HUDEP-2 (cell line): ENCODE results near the gene TNFAIP8.

ENCODE experiments used
- DNase-seq, 76 experiments: peaks; one replicate each; lab custom pipeline; 2025; ENCODE audit not compliant: unreplicated experiment in 76 of 76; lab: John Stamatoyannopoulos, UW

TNFAIP8 gene

GRCh38 chr5:119328753-119329602, 26.8 kb upstream of the TNFAIP8 start:
- DNase-seq: no peak

GRCh38 chr5:119329666-119330065, 26.2 kb upstream of the TNFAIP8 start:
- DNase-seq: no peak

DNA sequence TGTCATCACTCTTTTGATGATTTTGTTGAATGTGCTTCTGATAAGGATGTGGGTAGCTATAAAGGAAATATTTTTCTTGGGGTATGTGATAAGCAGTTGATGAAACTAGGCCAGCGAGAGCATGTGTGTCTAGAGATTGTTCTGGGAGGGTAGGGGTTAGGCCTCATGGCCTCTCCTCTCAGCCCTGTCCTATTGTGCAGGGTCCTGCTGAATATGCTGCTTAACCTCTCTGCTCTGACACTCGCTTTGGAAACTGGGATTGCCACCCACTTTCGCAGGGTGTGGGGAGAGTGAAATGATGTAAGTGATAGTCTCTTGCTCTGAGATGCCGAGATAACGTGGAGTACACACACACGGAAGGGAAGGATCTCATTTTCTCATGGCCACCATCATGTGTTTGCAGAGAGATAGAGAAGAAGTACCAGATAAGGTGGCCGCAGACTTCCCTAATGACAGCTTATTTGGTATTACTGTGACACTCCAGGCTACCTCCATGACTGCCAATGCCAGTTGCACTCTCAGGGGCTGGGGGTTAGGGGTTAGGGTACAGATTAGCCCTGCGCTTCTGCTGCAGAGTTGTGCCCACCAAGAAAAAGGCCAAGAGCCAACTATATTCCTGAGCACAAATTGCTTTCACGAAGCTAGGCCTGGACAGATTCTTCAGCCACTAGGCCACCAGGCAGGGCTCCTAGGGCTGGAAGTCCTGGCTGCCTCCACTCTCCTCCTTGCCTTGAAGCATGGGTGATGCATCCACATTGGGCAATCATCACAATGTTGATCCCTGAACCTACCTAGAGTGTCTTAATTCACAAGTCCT, 25.2 kb upstream of the TNFAIP8 start:
- peak in 75 of 76 experiments; percentile 33 to 98 (median 85) for DNase-seq

DNA sequence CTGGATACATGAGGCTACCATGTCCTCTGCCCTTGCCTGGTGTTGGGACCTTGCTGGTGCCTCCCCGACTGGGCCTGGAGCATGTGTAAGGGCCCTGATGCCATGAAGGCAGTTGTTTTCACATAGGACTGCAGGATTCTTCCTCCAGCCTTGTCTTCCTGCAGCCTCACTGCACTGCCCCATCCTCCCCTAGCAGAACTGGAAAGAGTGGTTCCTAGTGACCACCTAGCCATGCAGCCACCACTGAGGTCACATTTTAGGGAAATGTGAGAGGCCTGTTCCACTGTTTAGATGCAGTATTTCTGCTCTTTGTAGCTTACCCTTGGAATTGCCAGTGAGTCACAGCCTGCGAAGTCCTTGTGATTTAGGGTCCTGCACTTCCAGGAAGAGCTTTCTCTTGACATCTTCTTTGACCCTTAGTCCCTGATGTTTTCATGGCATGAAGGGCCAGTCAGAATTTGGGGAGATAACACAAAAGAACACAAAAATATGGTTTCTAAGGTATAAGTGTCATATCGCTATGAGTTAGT, 24.2 kb upstream of the TNFAIP8 start:
- no peak for DNase-seq

DNA sequence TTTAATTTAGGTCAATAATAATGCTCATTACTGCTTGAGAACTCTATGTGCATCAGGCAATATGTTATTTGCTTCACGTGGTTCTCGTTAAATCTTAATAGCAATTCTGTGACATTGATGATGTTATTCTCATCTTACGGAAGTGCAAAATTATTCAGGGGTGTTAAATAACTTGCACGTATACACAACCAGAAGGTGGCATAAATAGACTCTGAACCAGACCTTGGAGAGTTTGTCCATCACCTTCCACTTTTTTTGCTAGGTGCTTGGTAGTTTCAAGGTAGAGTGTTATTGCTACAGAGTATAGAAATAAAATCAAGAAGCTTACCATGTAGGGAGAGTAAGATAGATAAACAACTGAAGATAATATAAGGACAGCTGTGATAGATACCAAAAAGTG, 23.6 kb upstream of the TNFAIP8 start:
- no peak for DNase-seq

- no peak for DNase-seq
Measured at GRCh38 chr5:119332978-119333401, 22.8 kb upstream of the TNFAIP8 start.

GRCh38 chr5:119333421-119333851, 22.4 kb upstream of the TNFAIP8 start:
- DNase-seq: no peak

DNA sequence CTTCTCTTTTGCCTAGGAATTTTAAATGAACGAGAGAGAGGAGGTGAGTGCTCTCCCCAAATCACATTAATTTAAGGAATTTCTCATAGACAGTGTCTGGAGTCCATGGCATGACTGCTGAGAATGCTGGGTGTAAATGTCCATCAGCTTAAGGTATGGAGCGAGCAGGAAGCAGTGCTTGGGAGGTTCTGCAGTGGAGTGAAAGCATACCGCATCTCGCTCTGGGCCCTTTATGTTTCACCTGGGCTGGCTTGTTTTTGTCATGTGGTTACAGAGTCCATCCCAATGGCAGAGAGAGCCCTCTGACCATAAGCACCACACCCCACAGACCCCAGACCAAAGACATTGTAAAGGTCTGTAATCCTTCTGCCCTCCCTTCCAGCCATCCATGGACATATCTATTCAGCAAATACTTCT, 20.6 kb upstream of the TNFAIP8 start:
- no peak for DNase-seq

- DNase-seq: no peak
Measured at GRCh38 chr5:119336262-119336661, 19.6 kb upstream of the TNFAIP8 start.

GRCh38 chr5:119336845-119337580, 18.8 kb upstream of the TNFAIP8 start:
- no peak for DNase-seq

- no peak for DNase-seq
Measured at GRCh38 chr5:119338326-119338946, 17.4 kb upstream of the TNFAIP8 start.

DNA sequence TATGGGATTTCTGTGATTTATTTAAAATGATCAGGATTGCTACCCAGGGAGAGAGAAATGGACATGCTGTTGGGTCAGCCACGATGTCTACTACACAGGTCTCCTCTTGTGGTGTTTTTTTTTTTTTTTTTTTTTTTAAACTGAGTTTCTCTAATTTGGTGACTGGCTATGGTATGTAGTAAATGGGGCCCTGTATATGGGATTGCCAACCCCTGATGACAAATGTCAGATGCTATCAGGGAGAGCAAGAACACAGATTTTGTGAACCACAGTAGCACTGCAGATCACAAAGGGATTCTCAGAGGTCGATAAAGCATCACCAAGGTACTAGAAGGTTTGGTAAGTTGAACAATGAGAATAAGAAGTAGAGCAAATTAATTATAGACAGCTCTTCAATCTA, 16.5 kb upstream of the TNFAIP8 start:
- no peak for DNase-seq

DNA sequence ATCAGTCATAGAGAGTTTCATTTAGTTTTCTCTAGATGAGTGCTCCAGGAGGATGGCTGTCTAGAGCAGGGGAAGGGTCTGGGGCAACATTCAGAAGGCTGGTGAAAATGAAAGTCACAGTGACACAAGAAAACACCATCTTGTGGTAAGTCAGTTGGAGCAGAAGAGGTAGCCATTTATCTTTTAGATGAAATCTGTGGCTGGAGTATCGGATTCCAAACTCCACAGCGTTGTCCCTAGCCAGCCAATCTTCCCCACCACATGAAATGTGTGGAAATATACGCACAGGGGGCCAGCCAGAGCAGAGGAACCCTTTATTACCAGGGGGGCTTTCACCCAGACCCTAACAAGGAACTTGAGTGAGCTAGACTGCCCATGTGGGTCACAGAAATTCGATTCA, 15.9 kb upstream of the TNFAIP8 start:
- no peak for DNase-seq

DNA sequence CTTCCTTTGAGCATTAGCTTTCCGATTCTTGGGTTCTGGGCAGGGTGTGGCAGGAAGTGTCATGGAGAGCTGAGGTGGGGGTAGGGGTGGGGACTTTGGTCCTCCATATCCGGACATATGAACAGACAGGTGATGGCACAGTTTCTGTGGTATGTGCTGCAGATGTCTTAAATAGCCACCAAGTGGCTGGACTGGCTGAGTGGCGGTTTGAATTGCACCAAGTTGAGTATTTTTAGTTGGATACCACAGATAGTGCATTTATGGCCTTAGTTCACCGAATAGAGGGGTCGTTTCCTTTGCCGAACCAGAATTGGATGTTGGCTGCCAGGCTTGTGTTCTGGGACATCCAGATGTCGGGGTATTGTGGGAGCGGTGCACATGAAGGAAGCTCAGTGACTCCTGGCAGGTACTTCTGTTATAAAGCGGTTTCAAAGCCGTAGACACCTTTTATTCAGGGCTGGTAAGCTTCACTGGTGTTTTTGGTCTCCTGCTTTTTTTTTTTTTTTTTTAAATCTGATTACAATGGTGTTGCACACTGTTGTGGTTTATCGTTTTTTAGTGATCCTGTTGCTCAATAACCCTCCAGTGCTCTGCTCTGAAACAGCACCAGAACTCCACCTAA, 15.1 kb upstream of the TNFAIP8 start:
- DNase-seq: no peak

DNA sequence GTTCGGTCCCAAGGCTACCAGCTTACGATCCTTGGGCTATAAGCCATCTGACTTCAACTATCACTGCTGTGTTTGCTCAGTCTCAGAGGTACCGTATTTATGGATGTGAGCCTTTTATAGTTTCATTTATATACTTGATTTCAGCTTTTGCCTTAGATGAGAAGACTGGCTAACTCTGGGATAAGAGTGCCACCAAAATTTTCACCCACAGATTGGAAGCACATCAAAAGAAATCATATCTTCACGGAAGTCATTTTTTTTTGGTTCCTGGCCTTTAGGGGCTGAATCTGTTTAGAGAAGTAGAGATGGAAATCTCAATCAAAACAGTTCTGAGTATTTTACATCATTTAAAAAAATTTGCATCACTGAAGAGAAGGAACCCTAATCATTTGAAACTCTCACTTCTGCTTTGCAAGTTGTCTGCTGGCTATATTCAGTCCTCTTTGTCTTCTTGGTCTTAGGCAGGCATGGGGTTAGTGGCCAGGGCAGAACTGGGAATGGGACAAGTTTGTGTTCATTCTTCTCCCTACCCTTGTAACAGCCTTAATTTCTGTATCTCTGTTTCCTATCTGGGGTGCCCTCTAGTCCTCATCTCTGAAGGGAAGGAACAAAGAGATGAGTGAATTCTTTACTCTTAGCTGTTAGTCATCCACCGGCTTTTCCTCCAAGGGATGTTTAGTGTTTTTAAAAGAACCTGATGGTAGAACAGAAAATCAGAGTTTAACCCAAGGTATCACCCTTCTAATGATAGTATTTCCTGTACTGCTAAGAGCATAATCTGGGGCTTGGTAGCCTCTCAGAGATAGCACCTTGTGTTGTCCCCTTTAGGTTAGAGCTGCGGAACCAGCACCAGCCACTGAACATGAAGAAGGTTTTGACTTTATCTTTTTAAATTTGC, 14.1 kb upstream of the TNFAIP8 start:
- no peak for DNase-seq

- DNase-seq: no peak
Measured at GRCh38 chr5:119342406-119342805, 13.4 kb upstream of the TNFAIP8 start.

GRCh38 chr5:119343052-119343451, 12.8 kb upstream of the TNFAIP8 start:
- DNase-seq: no peak

DNA sequence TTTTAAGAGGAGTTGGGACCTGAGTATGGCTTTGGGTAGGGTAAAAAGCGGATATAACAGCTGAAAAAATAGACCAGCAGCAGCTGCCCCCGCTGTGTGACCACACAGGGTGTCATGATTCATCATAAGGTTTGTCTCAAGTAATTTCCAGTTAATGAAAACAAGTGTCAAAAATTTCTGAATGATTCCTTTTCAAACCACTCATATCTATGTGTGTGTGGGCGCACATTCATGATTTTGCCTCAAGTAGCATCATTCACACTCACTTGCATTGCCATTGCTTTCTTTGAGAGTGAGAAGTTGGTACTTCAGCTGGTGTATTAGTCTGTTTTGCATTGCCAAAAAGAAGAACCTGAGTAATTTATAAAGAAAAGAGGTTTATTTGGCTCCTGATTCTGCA, 12.1 kb upstream of the TNFAIP8 start:
- no peak for DNase-seq

GRCh38 chr5:119344231-119344630, 11.6 kb upstream of the TNFAIP8 start:
- no peak for DNase-seq
